Activated CD4-positive, alpha-beta T cell treated with anti-CD3 and anti-CD28 coated beads, Interleukin-2, amount 10 ng/mL, durations not matched to agents 7 days and 5 days (primary cell): ENCODE measurements around the gene DNAH17. TPM values are rescaled to one million over a fixed set of nuclear protein-coding genes. Genes with fewer than 3 reads are reported as not detected.

Source experiments
- CTCF ChIA-PET: fragments of 350-600 bp; sonication (Branson Sonifier 250); formaldehyde crosslinking; loops from one replicate; lab custom pipeline; 2021; ENCODE audit warnings: antibody characterized with exemption; lab: Charles Lee
- POLR2A ChIA-PET: fragments of 350-600 bp; sonication (Branson Sonifier 250); formaldehyde crosslinking; loops from one replicate; lab custom pipeline; 2021; ENCODE audit warnings: antibody characterized with exemption; lab: Charles Lee
- DNase-seq: peaks from one replicate; pipeline ENCODE4 v3.0.0-alpha.2; 2020
- H3K27ac Mint-ChIP-seq: one replicate; pipeline ENCODE4 v1.8.0; 2021; ENCODE audit warnings: mild to moderate bottlenecking, moderate library complexity, mixed read lengths
- H3K27me3 Mint-ChIP-seq: one replicate; pipeline ENCODE4 v1.8.0; 2021; ENCODE audit warnings: mixed read lengths
- H3K36me3 Mint-ChIP-seq: one replicate; pipeline ENCODE4 v1.8.0; 2021; ENCODE audit warnings: low read depth, mixed read lengths
- H3K4me1 Mint-ChIP-seq: one replicate; pipeline ENCODE4 v1.8.0; 2021; ENCODE audit warnings: mixed read lengths
- H3K4me3 Mint-ChIP-seq: one replicate; pipeline ENCODE4 v1.8.0; 2021; ENCODE audit warnings: mild to moderate bottlenecking, moderate library complexity, mixed read lengths
- H3K9me3 Mint-ChIP-seq: one replicate; pipeline ENCODE4 v1.8.0; 2021; ENCODE audit warnings: mixed read lengths
- total RNA-seq, 2 experiments: library from RNA; stranded (reverse); gene quantifications; one replicate each; pipeline ENCODE4 v1.2.3, GENCODE V29; 2021

The DNAH17 gene
- total RNA-seq, 2 experiments from 2014 or later, result 0.07 to 0.15 TPM

- CTCF ChIA-PET, result interaction anchor here (0.6 kb wide), 1 partner anchor 1598 kb away, joined by 3 read pairs; no protein-coding TSS in a partner anchor
- DNase-seq, result no peak
- H3K27ac Mint-ChIP-seq, result no peak overlapping the region
- POLR2A ChIA-PET, result no interaction called here
- H3K36me3 Mint-ChIP-seq, result no peaks in the 10 kb centered on the region
- H3K4me3 Mint-ChIP-seq, result no peak overlapping the region
- H3K27me3 Mint-ChIP-seq, result peaks cover 3% of the 10 kb centered on the region
- H3K4me1 Mint-ChIP-seq, result peaks cover 4% of the 10 kb centered on the region
- H3K9me3 Mint-ChIP-seq, result no peaks in the 10 kb centered on the region
Measured at GRCh38 chr17:78544881-78545755, 32.1 kb downstream of the DNAH17 start.

GRCh38 chr17:78541488-78542206, 35.5 kb downstream of the DNAH17 start:
- Mint-ChIP-seq H3K36me3 (no peaks in the 10 kb centered on the region), H3K27me3 (peaks cover 3% of the 10 kb centered on the region), H3K4me3 (no peak overlapping the region), H3K27ac (no peak overlapping the region), H3K4me1 (peaks cover 7% of the 10 kb centered on the region), H3K9me3 (no peaks in the 10 kb centered on the region)
- ChIA-PET CTCF (interaction anchor here (0.7 kb wide), 1 partner anchor 1992 kb away, joined by 3 read pairs; no protein-coding TSS in a partner anchor), POLR2A (no interaction called here)
- no peak for DNase-seq

- Mint-ChIP-seq H3K27ac (no peak overlapping the region), H3K4me1 (peaks cover 23% of the 10 kb centered on the region), H3K36me3 (no peaks in the 10 kb centered on the region), H3K27me3 (no peaks in the 10 kb centered on the region), H3K9me3 (no peaks in the 10 kb centered on the region), H3K4me3 (no peak overlapping the region)
- POLR2A ChIA-PET, result no interaction called here
- CTCF ChIA-PET, result no interaction called here
- no peak for DNase-seq
Measured at GRCh38 chr17:78539781-78540180, 37.4 kb downstream of the DNAH17 start.

GRCh38 chr17:78538033-78538776, 39.0 kb downstream of the DNAH17 start:
- Mint-ChIP-seq H3K4me3 (no peak overlapping the region), H3K9me3 (no peaks in the 10 kb centered on the region), H3K27ac (no peak overlapping the region), H3K27me3 (no peaks in the 10 kb centered on the region), H3K36me3 (no peaks in the 10 kb centered on the region), H3K4me1 (peaks cover 36% of the 10 kb centered on the region)
- ChIA-PET POLR2A (no interaction called here), CTCF (interaction anchor here (1.1 kb wide), 1 partner anchor 125 kb away, joined by 3 read pairs; no protein-coding TSS in a partner anchor)
- no peak for DNase-seq

- DNase-seq, result no peak
- Mint-ChIP-seq H3K27me3 (no peaks in the 10 kb centered on the region), H3K36me3 (no peaks in the 10 kb centered on the region), H3K4me3 (no peak overlapping the region), H3K27ac (no peak overlapping the region), H3K4me1 (peaks cover 41% of the 10 kb centered on the region), H3K9me3 (no peaks in the 10 kb centered on the region)
- ChIA-PET POLR2A (no interaction called here), CTCF (no interaction called here)
Measured at GRCh38 chr17:78537217-78537860, 39.9 kb downstream of the DNAH17 start.

- Mint-ChIP-seq H3K36me3 (no peaks in the 10 kb centered on the region), H3K27me3 (no peaks in the 10 kb centered on the region), H3K27ac (peak overlapping the region; percentile 89), H3K9me3 (no peaks in the 10 kb centered on the region), H3K4me1 (peaks cover 38% of the 10 kb centered on the region), H3K4me3 (peak overlapping the region; percentile 13)
- POLR2A ChIA-PET, result no interaction called here
- CTCF ChIA-PET, result interaction anchor here (0.7 to 1.0 kb wide), 2 partner anchors 13 to 200 kb away, joined by 3 read pairs; no protein-coding TSS in a partner anchor
- DNase-seq, result peak; percentile 43
Measured at GRCh38 chr17:78535273-78536197, 41.7 kb downstream of the DNAH17 start.

- CTCF ChIA-PET, result interaction anchor here (1.0 kb wide), 1 partner anchor 12 kb away, joined by 3 read pairs; no protein-coding TSS in a partner anchor
- Mint-ChIP-seq H3K27me3 (no peaks in the 10 kb centered on the region), H3K36me3 (no peaks in the 10 kb centered on the region), H3K9me3 (no peaks in the 10 kb centered on the region), H3K4me1 (peaks cover 38% of the 10 kb centered on the region), H3K27ac (peak overlapping the region; percentile 89), H3K4me3 (no peak overlapping the region)
- POLR2A ChIA-PET, result no interaction called here
- no peak for DNase-seq
Measured at GRCh38 chr17:78534492-78535272, 42.5 kb downstream of the DNAH17 start.

GRCh38 chr17:78532922-78533640, 44.1 kb downstream of the DNAH17 start:
- Mint-ChIP-seq H3K27me3 (no peaks in the 10 kb centered on the region), H3K4me1 (peaks cover 35% of the 10 kb centered on the region), H3K4me3 (no peak overlapping the region), H3K9me3 (no peaks in the 10 kb centered on the region), H3K27ac (no peak overlapping the region), H3K36me3 (no peaks in the 10 kb centered on the region)
- CTCF ChIA-PET, result interaction anchor here (0.9 kb wide), 1 partner anchor 38 kb away, joined by 3 read pairs; no protein-coding TSS in a partner anchor
- POLR2A ChIA-PET, result interaction anchor here (0.6 kb wide), 1 partner anchor 324 kb away, joined by 3 read pairs; no protein-coding TSS in a partner anchor
- no peak for DNase-seq

GRCh38 chr17:78532311-78532710, 44.9 kb downstream of the DNAH17 start:
- DNase-seq, result no peak
- ChIA-PET POLR2A (no interaction called here), CTCF (no interaction called here)
- Mint-ChIP-seq H3K9me3 (no peaks in the 10 kb centered on the region), H3K4me3 (no peak overlapping the region), H3K27me3 (no peaks in the 10 kb centered on the region), H3K36me3 (no peaks in the 10 kb centered on the region), H3K27ac (no peak overlapping the region), H3K4me1 (peaks cover 35% of the 10 kb centered on the region)

GRCh38 chr17:78530675-78531074, 46.5 kb downstream of the DNAH17 start:
- no peak for DNase-seq
- H3K27me3 Mint-ChIP-seq, result no peaks in the 10 kb centered on the region
- no peak overlapping the region for H3K27ac Mint-ChIP-seq
- H3K4me3 Mint-ChIP-seq, result no peak overlapping the region
- no peaks in the 10 kb centered on the region for H3K36me3 Mint-ChIP-seq
- ChIA-PET POLR2A (no interaction called here), CTCF (no interaction called here)
- H3K9me3 Mint-ChIP-seq, result no peaks in the 10 kb centered on the region
- peaks cover 28% of the 10 kb centered on the region for H3K4me1 Mint-ChIP-seq
